Hepatocyte (in vitro differentiated cells): ENCODE data around the gene KRT83. TPM values are rescaled to one million over a fixed set of nuclear protein-coding genes. Genes with fewer than 3 reads are reported as not detected.
"Not testable (repeated sequence)": the region's sequence is repeated elsewhere in the genome, so short reads cannot be mapped to it uniquely, and the experiment has no call there.

Experiments used
- DNase-seq: peaks from one replicate; pipeline ENCODE4 v3.0.0-alpha.2; 2016; ENCODE audit warnings: low spot score
- H2AFZ ChIP-seq: fragments of 200-600 bp; sonication (generic); 2 replicates; pipeline ENCODE4 v1.6.0; 2016; ENCODE audit warnings: antibody characterized with exemption, mild to moderate bottlenecking
- H3K27ac ChIP-seq: fragments of 200-600 bp; sonication (generic); 2 replicates; pipeline ENCODE4 v1.5.1; 2016; ENCODE audit warnings: mild to moderate bottlenecking
- H3K27me3 ChIP-seq: fragments of 200-600 bp; sonication (generic); 2 replicates; pipeline ENCODE4 v1.6.1; 2016
- H3K36me3 ChIP-seq: fragments of 200-600 bp; sonication (generic); replicated peaks from 2 replicates; pipeline ENCODE4 v1.5.1; 2016; ENCODE audit warnings: low read depth; ENCODE audit not compliant: insufficient read depth
- H3K4me1 ChIP-seq: fragments of 200-600 bp; sonication (generic); 2 replicates; pipeline ENCODE4 v1.5.1; 2016; ENCODE audit warnings: mild to moderate bottlenecking, moderate library complexity; ENCODE audit not compliant: insufficient read depth
- H3K4me2 ChIP-seq: fragments of 200-600 bp; sonication (generic); 2 replicates; pipeline ENCODE4 v1.6.0; 2016
- H3K4me3 ChIP-seq: fragments of 200-600 bp; sonication (generic); 2 replicates; pipeline ENCODE4 v1.5.1; 2016; ENCODE audit warnings: mild to moderate bottlenecking
- H3K79me2 ChIP-seq: fragments of 200-600 bp; sonication (generic); 2 replicates; pipeline ENCODE4 v1.6.0; 2017; ENCODE audit warnings: mild to moderate bottlenecking
- H3K9me2 ChIP-seq: fragments of 200-600 bp; sonication (generic); replicated peaks from 2 replicates; pipeline ENCODE4 v1.6.0; 2017; ENCODE audit warnings: mild to moderate bottlenecking; ENCODE audit not compliant: insufficient read depth
- H3K9me3 ChIP-seq: fragments of 200-600 bp; sonication (generic); 2 replicates; pipeline ENCODE4 v1.5.1; 2016; ENCODE audit warnings: low read depth, mild to moderate bottlenecking
- H4K20me1 ChIP-seq: fragments of 200-600 bp; sonication (generic); 2 replicates; pipeline ENCODE4 v1.6.0; 2016; ENCODE audit warnings: mild to moderate bottlenecking; ENCODE audit not compliant: insufficient read depth, poor library complexity, severe bottlenecking
- CTCF ChIP-seq: fragments of 200-600 bp; sonication (generic); IDR thresholded peaks from 2 replicates; pipeline ENCODE4 v1.5.1; 2016; ENCODE audit warnings: antibody characterized with exemption, mild to moderate bottlenecking; ENCODE audit not compliant: poor library complexity
- EZH2 ChIP-seq: fragments of 200-600 bp; sonication (generic); IDR thresholded peaks from 2 replicates; pipeline ENCODE4 v1.6.1; 2016; ENCODE audit warnings: antibody characterized with exemption, mild to moderate bottlenecking, borderline replicate concordance
- EZH2phosphoT487 ChIP-seq: fragments of 200-600 bp; sonication (generic); IDR thresholded peaks from one replicate; pipeline ENCODE4 v1.6.1; 2018; ENCODE audit warnings: antibody characterized with exemption, mild to moderate bottlenecking, low read depth, moderate library complexity; ENCODE audit not compliant: unreplicated experiment, severe bottlenecking
- WGBS: methylation state at CpG from one replicate; pipeline ENCODE4 v1.1.6; 2016; ENCODE audit warnings: low lambda C conversion rate; ENCODE audit errors: missing lambda C conversion rate; 5-methylcytosine and 5-hydroxymethylcytosine counted together
- polyA plus RNA-seq: library from polyadenylated mRNA; unstranded; fragments of >200 nt; fragmentation: Nextera tagmentation; extraction: Ambion mirVana; gene quantifications from 2 replicates; pipeline ENCODE4 v1.2.1, GENCODE V29; 2016
- total RNA-seq: library from RNA; depleted of rRNA; stranded (reverse); fragments of >200 nt; gene quantifications from 2 replicates; pipeline ENCODE4 v1.2.3, GENCODE V29; 2014

KRT83 gene
- total and polyA plus RNA-seq, 2 experiments from 2014 or later: not detected

- H3K4me2 ChIP-seq: no peak overlapping the region
- TF ChIP-seq EZH2 (no peak), CTCF (no peak), EZH2phosphoT487 (no peak)
- peak overlapping the region; percentile 78 for H3K27ac ChIP-seq
- H2AFZ ChIP-seq: no peak overlapping the region
- no peaks in the 10 kb centered on the region for H4K20me1 ChIP-seq
- peak; percentile 28 for DNase-seq
- WGBS: 62% methylated on average over 4 of the region's 4 CpGs
- H3K79me2 ChIP-seq: no peaks in the 10 kb centered on the region
- no peaks in the 10 kb centered on the region for H3K9me2 ChIP-seq
- peaks cover 25% of the 10 kb centered on the region for H3K4me1 ChIP-seq
- H3K9me3 ChIP-seq: no peaks in the 10 kb centered on the region
- H3K36me3 ChIP-seq: no peaks in the 10 kb centered on the region
- H3K27me3 ChIP-seq: no peaks in the 10 kb centered on the region
- H3K4me3 ChIP-seq: no peak overlapping the region
These were observed 25.4 kb upstream of the KRT83 start for GRCh38 chr12:52346593-52346992.

GRCh38 chr12:52345041-52345440 is 23.8 kb upstream of the KRT83 start:
- H3K4me2 ChIP-seq, H4K20me1 ChIP-seq, H3K79me2 ChIP-seq, H2AFZ ChIP-seq, H3K9me2 ChIP-seq, H3K36me3 ChIP-seq, H3K4me3 ChIP-seq, H3K27me3 ChIP-seq, H3K9me3 ChIP-seq, DNase-seq: not testable (repeated sequence)
- peak overlapping the region; percentile 78 for H3K27ac ChIP-seq
- H3K4me1 ChIP-seq: peaks cover 25% of the 10 kb centered on the region
- WGBS: 80% methylated on average over 8 of the region's 8 CpGs

- no peaks in the 10 kb centered on the region for H3K36me3 ChIP-seq
- DNase-seq: no peak
- no peak for TF ChIP-seq EZH2phosphoT487
- TF ChIP-seq EZH2: no peak
- no peak for TF ChIP-seq CTCF
- H3K9me2 ChIP-seq: no peaks in the 10 kb centered on the region
- no peaks in the 10 kb centered on the region for H3K79me2 ChIP-seq
- H3K4me2 ChIP-seq: no peak overlapping the region
- 94% methylated on average over 12 of the region's 12 CpGs for WGBS
- H2AFZ ChIP-seq: no peak overlapping the region
- no peaks in the 10 kb centered on the region for H3K9me3 ChIP-seq
- no peaks in the 10 kb centered on the region for H3K27me3 ChIP-seq
- no peaks in the 10 kb centered on the region for H4K20me1 ChIP-seq
- no peak overlapping the region for H3K4me3 ChIP-seq
- H3K4me1 ChIP-seq: peaks cover 25% of the 10 kb centered on the region
- no peak overlapping the region for H3K27ac ChIP-seq
These were observed 22.9 kb upstream of the KRT83 start for GRCh38 chr12:52344111-52344510.

GRCh38 chr12:52343550-52343949 is 22.4 kb upstream of the KRT83 start:
- no peaks in the 10 kb centered on the region for H3K9me2 ChIP-seq
- no peak overlapping the region for H3K4me2 ChIP-seq
- no peak overlapping the region for H3K27ac ChIP-seq
- TF ChIP-seq EZH2: no peak
- no peak for TF ChIP-seq CTCF
- TF ChIP-seq EZH2phosphoT487: no peak
- H3K4me3 ChIP-seq: no peak overlapping the region
- H2AFZ ChIP-seq: no peak overlapping the region
- H3K27me3 ChIP-seq: no peaks in the 10 kb centered on the region
- no peaks in the 10 kb centered on the region for H3K36me3 ChIP-seq
- DNase-seq: no peak
- no peaks in the 10 kb centered on the region for H4K20me1 ChIP-seq
- H3K79me2 ChIP-seq: no peaks in the 10 kb centered on the region
- peaks cover 25% of the 10 kb centered on the region for H3K4me1 ChIP-seq
- H3K9me3 ChIP-seq: no peaks in the 10 kb centered on the region
- WGBS: 50% methylated on average over 2 of the region's 2 CpGs
